Uterus (tissue), 2 donors: ENCODE measurements around the gene SMIM41.

Source experiments
- CTCF ChIP-seq, 4 experiments: fragments of 200-600 bp in 2 of 4; fragments of 450-650 bp in 2 of 4; sonication (generic) in 2 of 4; IDR thresholded peaks; one replicate each; pipeline ENCODE4 v1.5.1; 2016 to 2019; ENCODE audit warnings: antibody characterized with exemption in 4 of 4, mild to moderate bottlenecking in 2 of 4, moderate library complexity in 1 of 4
- POLR2A ChIP-seq, 2 donors: fragments of 450-650 bp; IDR thresholded peaks; one replicate each; pipeline ENCODE4 v1.6.1; 2016; ENCODE audit warnings: antibody characterized with exemption in 2 of 2, mild to moderate bottlenecking in 1 of 2, moderate library complexity in 1 of 2

GRCh38 chr12:52032446-52032803 lies 47.1 kb upstream of the SMIM41 start:
- no peak for TF ChIP-seq CTCF (IDR thresholded peaks at IDR 0.05)
- no peak for TF ChIP-seq POLR2A (IDR thresholded peaks at IDR 0.05)
